Loucy (cell line): ENCODE measurements around the gene NLGN1.

ENCODE experiments used
- H2AFZ ChIP-seq: fragments of 200-600 bp; sonication (generic); 2 replicates; pipeline ENCODE4 v1.6.0; 2016; ENCODE audit warnings: antibody characterized with exemption, mild to moderate bottlenecking, low read length, moderate library complexity
- H3F3A ChIP-seq: fragments of 200-600 bp; 2 replicates; pipeline ENCODE4 v1.6.0; 2016; ENCODE audit warnings: antibody characterized with exemption, low read depth, mild to moderate bottlenecking
- H3K27me3 ChIP-seq: fragments of 200-600 bp; sonication (generic); 2 replicates; pipeline ENCODE4 v1.6.1; 2014; ENCODE audit warnings: low read length, mild to moderate bottlenecking; ENCODE audit not compliant: insufficient read depth, poor library complexity, severe bottlenecking
- H3K36me3 ChIP-seq: fragments of 200-600 bp; sonication (generic); 2 replicates; pipeline ENCODE4 v1.6.1; 2016; ENCODE audit warnings: low read length; ENCODE audit not compliant: insufficient read depth
- H3K4me1 ChIP-seq: fragments of 200-600 bp; sonication (generic); 2 replicates; pipeline ENCODE4 v1.5.1; 2014; ENCODE audit warnings: low read length, mild to moderate bottlenecking; ENCODE audit not compliant: insufficient read depth, poor library complexity, severe bottlenecking
- H3K4me2 ChIP-seq: fragments of 200-600 bp; sonication (generic); 2 replicates; pipeline ENCODE4 v1.6.0; 2014; ENCODE audit warnings: antibody characterized with exemption, low read length, low read depth, mild to moderate bottlenecking; ENCODE audit not compliant: poor library complexity, severe bottlenecking
- H3K4me3 ChIP-seq: fragments of 200-600 bp; sonication (generic); 2 replicates; pipeline ENCODE4 v1.5.1; 2014; ENCODE audit warnings: low read length, mild to moderate bottlenecking, mixed read lengths; ENCODE audit not compliant: poor library complexity, severe bottlenecking
- H3K79me2 ChIP-seq: fragments of 200-600 bp; sonication (generic); 2 replicates; pipeline ENCODE4 v1.6.1; 2014; ENCODE audit warnings: low read length; ENCODE audit not compliant: insufficient read depth
- H3K9ac ChIP-seq: fragments of 200-600 bp; sonication (generic); 2 replicates; pipeline ENCODE4 v1.6.0; 2014; ENCODE audit warnings: mild to moderate bottlenecking, low read depth, low read length, moderate library complexity; ENCODE audit not compliant: poor library complexity, severe bottlenecking
- H3K9me2 ChIP-seq: fragments of 200-600 bp; sonication (generic); replicated peaks from 2 replicates; pipeline ENCODE4 v1.6.1; 2016; ENCODE audit warnings: low read depth, low read length, mixed read lengths
- H3K9me3 ChIP-seq: fragments of 200-600 bp; sonication (generic); 2 replicates; pipeline ENCODE4 v1.6.1; 2014; ENCODE audit warnings: mild to moderate bottlenecking, antibody characterized with exemption, low read length, low read depth; ENCODE audit not compliant: insufficient read depth
- H4K20me1 ChIP-seq: fragments of 200-600 bp; sonication (generic); 2 replicates; pipeline ENCODE4 v1.6.0; 2014; ENCODE audit warnings: antibody characterized with exemption, low read length, mild to moderate bottlenecking; ENCODE audit not compliant: insufficient read depth, poor library complexity, severe bottlenecking
- EZH2phosphoT487 ChIP-seq: fragments of 200-600 bp; IDR thresholded peaks from 2 replicates; pipeline ENCODE4 v1.6.1; 2018; ENCODE audit warnings: antibody characterized with exemption, mild to moderate bottlenecking, moderate library complexity, borderline replicate concordance
- TF ChIP-seq, protein P1 (sequence below): fragments of 200-600 bp; sonication (generic); conservative IDR thresholded peaks from 2 replicates; pipeline ENCODE4 v1.5.1; 2014; ENCODE audit warnings: mild to moderate bottlenecking, antibody characterized with exemption, low read length

NLGN1 gene

GRCh38 chr3:173403376-173403775 is 5.8 kb downstream of the NLGN1 start:
- H3K79me2 ChIP-seq, result no peaks in the 10 kb centered on the region
- H3K4me2 ChIP-seq, result no peak overlapping the region
- no peaks in the 10 kb centered on the region for H3K9me3 ChIP-seq
- no peak overlapping the region for H2AFZ ChIP-seq
- H3K9ac ChIP-seq, result no peak overlapping the region
- H3K27me3 ChIP-seq, result no peaks in the 10 kb centered on the region
- no peaks in the 10 kb centered on the region for H3K9me2 ChIP-seq
- no peaks in the 10 kb centered on the region for H3F3A ChIP-seq
- H4K20me1 ChIP-seq, result no peaks in the 10 kb centered on the region
- no peaks in the 10 kb centered on the region for H3K36me3 ChIP-seq
- no peaks in the 10 kb centered on the region for H3K4me1 ChIP-seq
- no peak overlapping the region for H3K4me3 ChIP-seq
- no peak for TF ChIP-seq EZH2phosphoT487
- TF ChIP-seq, protein P1, sequence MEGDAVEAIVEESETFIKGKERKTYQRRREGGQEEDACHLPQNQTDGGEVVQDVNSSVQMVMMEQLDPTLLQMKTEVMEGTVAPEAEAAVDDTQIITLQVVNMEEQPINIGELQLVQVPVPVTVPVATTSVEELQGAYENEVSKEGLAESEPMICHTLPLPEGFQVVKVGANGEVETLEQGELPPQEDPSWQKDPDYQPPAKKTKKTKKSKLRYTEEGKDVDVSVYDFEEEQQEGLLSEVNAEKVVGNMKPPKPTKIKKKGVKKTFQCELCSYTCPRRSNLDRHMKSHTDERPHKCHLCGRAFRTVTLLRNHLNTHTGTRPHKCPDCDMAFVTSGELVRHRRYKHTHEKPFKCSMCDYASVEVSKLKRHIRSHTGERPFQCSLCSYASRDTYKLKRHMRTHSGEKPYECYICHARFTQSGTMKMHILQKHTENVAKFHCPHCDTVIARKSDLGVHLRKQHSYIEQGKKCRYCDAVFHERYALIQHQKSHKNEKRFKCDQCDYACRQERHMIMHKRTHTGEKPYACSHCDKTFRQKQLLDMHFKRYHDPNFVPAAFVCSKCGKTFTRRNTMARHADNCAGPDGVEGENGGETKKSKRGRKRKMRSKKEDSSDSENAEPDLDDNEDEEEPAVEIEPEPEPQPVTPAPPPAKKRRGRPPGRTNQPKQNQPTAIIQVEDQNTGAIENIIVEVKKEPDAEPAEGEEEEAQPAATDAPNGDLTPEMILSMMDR, result no peak

- H3K79me2 ChIP-seq, result no peaks in the 10 kb centered on the region
- H4K20me1 ChIP-seq, result no peaks in the 10 kb centered on the region
- no peak for TF ChIP-seq EZH2phosphoT487
- TF ChIP-seq, protein P1, result no peak
- H3K27me3 ChIP-seq, result no peaks in the 10 kb centered on the region
- no peak overlapping the region for H2AFZ ChIP-seq
- no peaks in the 10 kb centered on the region for H3K4me1 ChIP-seq
- no peak overlapping the region for H3K4me2 ChIP-seq
- H3K9ac ChIP-seq, result no peak overlapping the region
- H3K4me3 ChIP-seq, result no peak overlapping the region
- no peaks in the 10 kb centered on the region for H3K9me3 ChIP-seq
- H3K9me2 ChIP-seq, result no peaks in the 10 kb centered on the region
- H3K36me3 ChIP-seq, result no peaks in the 10 kb centered on the region
- H3F3A ChIP-seq, result no peaks in the 10 kb centered on the region
Observed at GRCh38 chr3:173404156-173404555, 6.6 kb downstream of the NLGN1 start.

- Histone ChIP-seq H3K4me2 (no peak overlapping the region), H3K4me1 (no peaks in the 10 kb centered on the region), H3K27me3 (no peaks in the 10 kb centered on the region)
Observed at GRCh38 chr3:173410436-173410835, 12.9 kb downstream of the NLGN1 start.

More at GRCh38 chr3:173410436-173410835, 12.9 kb downstream of the NLGN1 start:
- Histone ChIP-seq H3K79me2 (no peaks in the 10 kb centered on the region), H3K9me3 (no peaks in the 10 kb centered on the region), H3K9ac (no peak overlapping the region), H4K20me1 (no peaks in the 10 kb centered on the region), H3K9me2 (no peaks in the 10 kb centered on the region), H2AFZ (no peak overlapping the region), H3K36me3 (no peaks in the 10 kb centered on the region), H3F3A (no peaks in the 10 kb centered on the region), H3K4me3 (no peak overlapping the region)
- TF ChIP-seq EZH2phosphoT487, result no peak
- TF ChIP-seq, protein P1, result no peak
